Uterus (tissue), 2 donors: ENCODE results near the gene GABRG3.

Experiments used
- POLR2A ChIP-seq, 2 donors: fragments of 450-650 bp; IDR thresholded peaks; one replicate each; pipeline ENCODE4 v1.6.1; 2016; ENCODE audit warnings: antibody characterized with exemption in 2 of 2, mild to moderate bottlenecking in 1 of 2, moderate library complexity in 1 of 2
- TF ChIP-seq, protein P1 (sequence below), 4 experiments: fragments of 200-600 bp in 2 of 4; fragments of 450-650 bp in 2 of 4; sonication (generic) in 2 of 4; IDR thresholded peaks; one replicate each; pipeline ENCODE4 v1.5.1; 2016 to 2019; ENCODE audit warnings: antibody characterized with exemption in 4 of 4, mild to moderate bottlenecking in 2 of 4, moderate library complexity in 1 of 4

DNA sequence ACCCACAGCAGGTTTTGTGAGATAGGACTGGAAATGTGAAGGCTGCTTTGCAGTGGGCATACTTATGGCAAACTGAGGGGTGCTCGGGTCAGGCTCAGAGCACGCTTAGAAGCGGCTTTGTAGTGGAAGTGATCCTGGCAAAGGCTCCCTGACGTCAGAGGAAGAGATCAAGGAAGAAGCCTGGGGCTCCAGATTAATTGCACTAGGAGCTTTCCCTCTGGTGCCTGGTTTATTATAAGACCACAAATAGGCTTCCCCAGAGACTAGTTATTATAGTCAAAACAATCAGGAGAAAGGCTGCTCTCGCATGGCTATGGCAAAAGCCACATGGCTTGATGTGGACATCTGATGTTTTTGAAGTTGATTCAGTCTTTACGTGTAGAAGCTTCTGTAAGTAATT, 515.1 kb downstream of the GABRG3 start:
- TF ChIP-seq, protein P1, sequence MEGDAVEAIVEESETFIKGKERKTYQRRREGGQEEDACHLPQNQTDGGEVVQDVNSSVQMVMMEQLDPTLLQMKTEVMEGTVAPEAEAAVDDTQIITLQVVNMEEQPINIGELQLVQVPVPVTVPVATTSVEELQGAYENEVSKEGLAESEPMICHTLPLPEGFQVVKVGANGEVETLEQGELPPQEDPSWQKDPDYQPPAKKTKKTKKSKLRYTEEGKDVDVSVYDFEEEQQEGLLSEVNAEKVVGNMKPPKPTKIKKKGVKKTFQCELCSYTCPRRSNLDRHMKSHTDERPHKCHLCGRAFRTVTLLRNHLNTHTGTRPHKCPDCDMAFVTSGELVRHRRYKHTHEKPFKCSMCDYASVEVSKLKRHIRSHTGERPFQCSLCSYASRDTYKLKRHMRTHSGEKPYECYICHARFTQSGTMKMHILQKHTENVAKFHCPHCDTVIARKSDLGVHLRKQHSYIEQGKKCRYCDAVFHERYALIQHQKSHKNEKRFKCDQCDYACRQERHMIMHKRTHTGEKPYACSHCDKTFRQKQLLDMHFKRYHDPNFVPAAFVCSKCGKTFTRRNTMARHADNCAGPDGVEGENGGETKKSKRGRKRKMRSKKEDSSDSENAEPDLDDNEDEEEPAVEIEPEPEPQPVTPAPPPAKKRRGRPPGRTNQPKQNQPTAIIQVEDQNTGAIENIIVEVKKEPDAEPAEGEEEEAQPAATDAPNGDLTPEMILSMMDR (IDR thresholded peaks at IDR 0.05): no peak
- TF ChIP-seq POLR2A (IDR thresholded peaks at IDR 0.05): no peak
